SHP77 treated with DMSO at 0.1 percent for 48 hours (cell line): Measurements from ENCODE around the gene SMARCA4.

Experiments
- DNase-seq: peaks from one replicate; lab custom pipeline; 2025; lab: John Stamatoyannopoulos, UW

SMARCA4 gene

GRCh38 chr19:11014403-11014911 lies 53.6 kb downstream of the SMARCA4 start:
- DNase-seq: no peak

- DNase-seq: no peak
Observed at GRCh38 chr19:11016631-11017030, 55.8 kb downstream of the SMARCA4 start.

DNA sequence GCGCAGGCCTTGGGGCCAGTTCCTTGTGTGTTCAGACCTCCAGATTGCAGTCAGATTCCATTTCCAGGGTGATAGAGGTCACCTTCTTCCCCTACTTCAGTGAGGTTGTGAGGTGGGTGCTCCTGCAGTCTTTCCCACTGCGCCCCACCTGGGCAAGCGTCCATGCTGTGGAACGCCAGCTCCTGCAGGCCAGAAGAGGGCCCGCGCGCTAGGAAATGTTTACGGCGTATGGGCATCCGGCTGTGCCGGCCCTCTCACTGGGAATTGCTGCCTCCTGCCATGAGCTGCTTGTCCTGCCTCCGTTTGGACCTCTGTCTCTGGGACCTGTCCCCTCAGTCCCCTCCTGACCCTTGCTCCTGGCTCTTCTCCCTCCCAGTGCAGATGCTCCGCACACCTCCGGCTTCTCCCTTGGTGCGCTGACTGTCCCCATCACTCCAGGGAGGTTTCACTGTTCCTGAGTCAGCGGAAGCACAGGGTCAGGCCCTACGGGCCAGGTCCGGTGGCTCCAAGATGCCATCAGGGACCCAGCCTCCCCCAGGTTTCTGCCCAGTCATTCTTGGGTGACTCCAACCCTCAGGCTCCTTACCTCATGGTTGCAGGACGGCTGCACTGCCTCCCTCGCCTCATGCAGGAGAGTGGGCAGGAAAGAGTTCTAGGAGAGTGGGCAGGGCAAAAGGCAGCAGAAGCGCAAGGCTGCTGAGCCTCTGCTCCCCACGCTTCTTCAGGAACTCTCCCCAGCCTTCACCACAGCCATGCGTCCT lies 56.6 kb downstream of the SMARCA4 start:
- DNase-seq: no peak

DNA sequence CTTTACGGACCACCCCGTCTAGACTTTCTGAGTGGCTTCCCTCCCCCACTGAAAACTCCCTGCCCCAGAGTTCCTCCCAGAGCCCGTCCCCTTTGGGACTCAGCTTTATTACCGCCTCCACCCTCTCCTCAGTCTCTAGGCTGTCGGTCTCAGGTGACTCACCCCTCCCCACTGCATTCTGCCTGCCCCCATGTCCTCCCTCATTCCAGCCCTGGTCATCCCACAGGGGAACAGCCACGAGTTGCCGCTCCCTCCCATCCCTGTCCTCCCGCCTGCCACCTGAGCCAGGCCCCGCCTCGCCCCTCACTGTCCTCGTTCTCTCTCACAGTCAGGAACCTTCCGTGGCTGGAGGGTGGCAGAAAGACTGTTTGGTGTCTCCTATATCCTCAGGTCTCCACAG lies 57.3 kb downstream of the SMARCA4 start:
- no peak for DNase-seq

GRCh38 chr19:11018763-11019162 lies 57.9 kb downstream of the SMARCA4 start:
- no peak for DNase-seq

DNA sequence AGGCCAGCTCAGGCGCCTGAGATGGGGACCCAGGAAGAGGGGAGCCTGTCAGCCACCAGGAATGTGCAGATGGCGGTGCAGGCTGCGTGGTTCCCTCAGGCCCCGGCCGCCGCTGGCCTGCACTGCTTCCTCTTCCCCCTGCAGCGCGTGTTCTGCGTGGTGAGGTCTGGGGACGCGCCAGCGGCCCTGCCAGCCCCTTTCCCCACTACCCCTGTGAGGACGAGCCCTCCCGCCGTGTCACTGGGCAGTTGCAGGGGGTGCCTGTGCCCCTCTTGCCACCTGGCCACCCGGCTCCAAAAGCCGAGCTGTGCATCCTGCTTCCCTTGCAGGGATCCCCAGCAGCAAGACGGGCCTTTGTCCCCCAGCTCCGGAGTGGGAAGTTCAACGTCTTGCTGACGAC lies 58.4 kb downstream of the SMARCA4 start:
- no peak for DNase-seq

- no peak for DNase-seq
Observed at GRCh38 chr19:11019824-11020223, 59.0 kb downstream of the SMARCA4 start.

GRCh38 chr19:11020423-11020822 lies 59.6 kb downstream of the SMARCA4 start:
- DNase-seq: no peak

DNA sequence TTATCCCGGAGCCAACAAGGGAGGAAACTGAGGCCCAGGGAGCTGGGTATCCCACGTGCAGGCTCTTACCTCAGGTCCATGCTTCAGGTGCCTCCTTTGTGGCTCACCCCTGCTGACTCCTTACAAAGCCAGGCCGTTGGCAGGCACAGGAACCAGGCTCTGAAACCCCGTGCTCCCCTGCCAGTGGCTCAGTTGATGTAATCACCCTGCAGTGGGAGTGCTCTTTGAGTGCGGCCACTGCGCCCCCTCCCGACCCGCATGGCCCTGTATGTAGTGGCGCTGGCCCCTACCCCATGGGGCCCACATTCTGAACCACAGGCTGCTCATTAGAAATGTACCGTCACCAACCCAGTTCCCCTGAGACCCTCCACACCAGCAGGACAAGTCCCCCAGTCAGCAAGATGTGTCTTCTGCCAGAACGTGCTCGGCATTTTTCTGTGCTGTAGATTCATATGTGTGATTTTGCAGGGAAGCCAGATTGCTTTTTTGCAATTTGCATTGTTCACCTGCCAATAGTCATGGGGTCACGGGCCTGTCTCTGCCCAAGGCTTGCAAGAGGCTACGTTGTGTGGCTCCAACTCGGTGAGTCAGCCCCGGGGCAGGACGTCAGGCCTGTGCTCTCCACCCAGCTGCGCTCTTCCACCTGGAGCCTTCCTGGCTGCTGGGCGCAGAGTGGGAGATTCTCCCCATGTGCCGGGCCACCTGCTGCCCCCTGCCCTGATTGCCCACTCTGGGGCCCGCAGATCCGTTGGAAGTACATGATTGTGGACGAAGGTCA lies 60.3 kb downstream of the SMARCA4 start:
- no peak for DNase-seq

DNA sequence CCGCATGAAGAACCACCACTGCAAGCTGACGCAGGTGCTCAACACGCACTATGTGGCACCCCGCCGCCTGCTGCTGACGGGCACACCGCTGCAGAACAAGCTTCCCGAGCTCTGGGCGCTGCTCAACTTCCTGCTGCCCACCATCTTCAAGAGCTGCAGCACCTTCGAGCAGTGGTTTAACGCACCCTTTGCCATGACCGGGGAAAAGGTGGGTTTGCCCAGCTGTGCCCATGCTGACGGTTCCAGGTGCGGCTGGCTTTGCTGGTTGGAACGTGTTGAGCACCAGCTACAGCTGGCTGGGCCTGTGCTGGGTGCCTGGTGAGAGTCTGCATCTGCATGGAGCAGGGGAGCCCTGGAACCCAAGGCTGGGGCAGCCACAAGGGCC lies 60.9 kb downstream of the SMARCA4 start:
- no peak for DNase-seq

DNA sequence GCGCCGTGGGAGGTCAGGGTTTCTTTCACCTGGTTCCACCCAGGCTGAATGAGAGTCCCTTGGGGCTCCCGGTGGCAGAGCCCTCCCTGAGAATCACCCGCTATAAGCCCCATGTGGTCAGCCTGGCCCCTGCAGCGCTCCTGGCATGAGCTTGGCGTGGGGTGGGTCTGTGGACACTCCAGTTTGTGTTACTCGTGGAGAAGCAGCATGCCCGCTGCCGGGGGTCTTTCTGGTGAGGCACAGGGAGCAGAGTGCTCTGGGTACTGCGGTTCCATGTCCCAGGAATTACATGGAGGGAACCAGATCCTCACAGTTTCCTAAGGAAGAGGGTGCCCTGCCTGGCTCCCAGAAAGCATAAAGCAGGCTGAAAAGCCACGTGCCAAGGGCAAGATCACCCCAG lies 62.2 kb downstream of the SMARCA4 start:
- DNase-seq: no peak

- DNase-seq: no peak
Observed at GRCh38 chr19:11023710-11024109, 62.9 kb downstream of the SMARCA4 start.

DNA sequence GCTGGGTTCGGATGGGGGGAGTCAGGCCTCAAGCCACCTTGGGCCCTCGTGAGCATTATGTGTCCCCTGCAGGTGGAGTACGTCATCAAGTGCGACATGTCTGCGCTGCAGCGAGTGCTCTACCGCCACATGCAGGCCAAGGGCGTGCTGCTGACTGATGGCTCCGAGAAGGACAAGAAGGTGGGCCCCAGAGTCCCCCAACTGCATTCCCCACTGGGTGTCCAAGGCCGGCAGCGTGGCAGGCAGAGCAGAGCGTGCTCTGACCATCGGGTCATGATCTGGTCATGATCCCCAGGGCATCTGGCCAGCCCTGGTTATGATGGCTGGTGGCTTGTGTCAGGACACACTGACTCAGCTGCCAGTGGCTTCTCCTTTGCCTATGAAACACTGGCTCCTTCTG lies 63.4 kb downstream of the SMARCA4 start:
- DNase-seq: no peak

GRCh38 chr19:11025006-11025405 lies 64.2 kb downstream of the SMARCA4 start:
- DNase-seq: no peak

DNA sequence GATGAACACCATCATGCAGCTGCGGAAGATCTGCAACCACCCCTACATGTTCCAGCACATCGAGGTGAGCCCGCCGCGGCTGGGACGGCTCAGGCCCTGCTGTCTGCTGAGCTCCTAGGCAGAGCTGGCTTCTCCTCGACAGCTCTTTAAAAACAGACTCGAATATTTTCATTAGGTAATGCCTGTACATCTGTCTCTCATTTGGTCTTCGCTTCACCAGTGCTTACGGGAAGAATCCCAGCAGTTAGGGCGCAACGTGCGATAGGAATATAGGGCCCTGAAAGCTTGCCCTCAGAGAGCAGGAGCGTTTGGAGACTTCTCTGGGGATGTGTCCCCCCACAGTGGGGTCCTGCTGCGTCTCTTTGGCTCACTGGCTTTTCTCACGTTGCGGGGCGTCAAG lies 64.6 kb downstream of the SMARCA4 start:
- no peak for DNase-seq

- no peak for DNase-seq
Observed at GRCh38 chr19:11025997-11026396, 65.2 kb downstream of the SMARCA4 start.

DNA sequence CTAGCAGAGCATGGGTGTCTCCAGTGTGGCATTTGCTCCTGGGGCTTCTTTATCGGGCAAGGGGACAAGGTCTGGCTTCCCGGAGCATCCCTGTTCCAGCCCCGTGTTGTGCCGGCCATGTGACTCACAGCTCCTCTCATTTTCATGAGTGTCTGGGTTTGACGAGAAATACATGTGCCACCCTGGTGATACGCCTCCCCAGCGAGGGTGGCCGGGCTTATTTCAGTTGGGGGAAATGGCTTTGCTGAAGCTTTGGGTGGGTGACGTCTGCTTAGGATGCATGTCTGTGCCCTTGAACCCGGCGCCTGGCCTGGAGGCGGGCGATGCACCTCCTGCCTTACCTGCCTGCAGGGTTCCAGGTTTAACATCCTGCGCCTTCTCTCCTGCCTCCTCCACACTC lies 66.6 kb downstream of the SMARCA4 start:
- no peak for DNase-seq

DNA sequence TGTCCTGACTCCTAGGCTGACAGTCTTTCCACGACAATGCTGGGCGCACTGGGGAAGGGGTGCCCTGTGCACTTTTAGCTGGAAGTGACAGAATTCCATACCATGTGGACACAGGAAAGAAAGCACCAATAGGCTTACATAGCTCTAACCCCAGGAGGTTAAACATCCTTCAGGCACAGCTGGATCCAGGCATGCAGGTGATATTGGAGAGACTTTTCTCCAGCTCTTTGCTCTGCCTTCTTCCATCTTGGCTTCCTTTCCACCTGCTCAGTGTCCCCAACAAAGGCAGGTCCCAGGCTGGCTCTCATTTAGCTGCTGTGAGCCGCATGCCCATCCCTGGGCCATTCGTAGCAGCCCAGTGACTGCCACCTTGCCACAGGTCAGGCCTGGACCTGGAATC lies 67.3 kb downstream of the SMARCA4 start:
- no peak for DNase-seq

DNA sequence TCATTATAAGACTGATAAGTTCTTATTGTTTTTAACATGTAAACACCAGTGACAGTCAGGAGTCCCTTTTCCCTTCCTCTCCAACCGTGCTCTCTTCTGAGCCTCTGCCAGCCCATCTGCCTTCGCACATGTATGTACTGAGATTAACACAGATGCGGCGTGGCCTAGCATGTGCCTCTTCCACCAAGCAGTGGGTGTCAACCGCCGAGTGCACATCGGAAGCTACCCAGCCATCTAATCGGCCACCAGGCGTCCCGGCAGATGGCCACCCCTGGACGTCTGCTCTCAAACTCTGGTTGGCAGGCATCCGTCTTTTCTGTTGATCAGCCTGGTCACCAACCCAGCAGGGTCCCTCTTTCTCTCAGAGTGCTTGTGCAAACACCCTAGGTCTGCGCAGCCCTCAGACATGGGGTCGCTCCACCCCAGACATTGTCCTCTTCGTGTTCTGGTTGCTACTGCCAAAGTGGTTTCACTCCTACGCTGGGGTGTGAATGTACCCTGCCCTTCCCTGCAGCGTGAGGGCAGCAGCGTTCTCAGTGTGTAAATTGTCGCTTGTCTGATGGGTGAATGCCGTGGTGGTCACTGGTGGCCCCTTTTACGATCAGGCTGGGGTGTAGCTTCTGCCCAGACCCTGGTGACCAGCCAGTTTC lies 70.7 kb downstream of the SMARCA4 start:
- DNase-seq: no peak

GRCh38 chr19:11033251-11033650 lies 72.4 kb downstream of the SMARCA4 start:
- DNase-seq: no peak

DNA sequence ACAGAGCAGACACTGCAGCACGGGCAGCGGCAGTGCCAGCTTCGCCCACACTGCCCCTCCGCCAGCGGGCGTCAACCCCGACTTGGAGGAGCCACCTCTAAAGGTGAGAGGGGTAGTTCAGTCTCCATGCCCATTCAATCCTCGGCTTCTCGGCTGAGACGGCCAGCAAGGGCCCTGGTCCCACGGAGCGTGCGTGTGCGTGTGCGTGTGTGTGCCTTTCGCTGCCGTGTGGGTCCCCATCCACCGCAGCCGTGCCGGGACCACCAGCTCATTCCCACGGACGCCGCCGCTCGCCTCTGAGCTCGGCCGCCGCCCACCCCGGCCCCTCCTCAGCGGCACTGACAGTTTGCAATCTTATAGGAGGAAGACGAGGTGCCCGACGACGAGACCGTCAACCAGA lies 72.9 kb downstream of the SMARCA4 start:
- DNase-seq: no peak

- DNase-seq: no peak
Observed at GRCh38 chr19:11034449-11035213, 73.8 kb downstream of the SMARCA4 start.
